H1 (cell line): ENCODE results near the gene KRTDAP. TPM values are rescaled to one million over a fixed set of nuclear protein-coding genes. Genes with fewer than 3 reads are reported as not detected.

ENCODE experiments used
- BCL11A ChIP-seq, 2 experiments: IDR thresholded peaks; one replicate each; pipeline ENCODE4 v1.6.1; 2011; ENCODE audit warnings: low read depth in 2 of 2, low read length in 2 of 2, mild to moderate bottlenecking in 2 of 2
- CEBPB ChIP-seq: IDR thresholded peaks from 2 replicates; pipeline ENCODE4 v1.6.1; 2012; ENCODE audit warnings: low read depth, low read length
- CHD2 ChIP-seq: IDR thresholded peaks from 2 replicates; pipeline ENCODE4 v1.6.1; 2012; ENCODE audit warnings: low read length, improper control_type of control experiment
- CREB1 ChIP-seq: IDR thresholded peaks from 2 replicates; pipeline ENCODE4 v1.6.1; 2012; ENCODE audit warnings: inconsistent platforms
- CTBP2 ChIP-seq: IDR thresholded peaks from 2 replicates; pipeline ENCODE4 v1.7.0; 2011; ENCODE audit warnings: borderline replicate concordance, mild to moderate bottlenecking, moderate library complexity, mixed read lengths, low read length; ENCODE audit not compliant: insufficient read depth, insufficient read length
- CTCF ChIP-seq, 3 experiments: IDR thresholded peaks; 1 replicate in 2 of 3; 2 replicates in 1 of 3; pipeline versions ENCODE4 v1.5.1 to v1.6.1; 2011; ENCODE audit warnings: low read length in 3 of 3, mild to moderate bottlenecking in 3 of 3, inconsistent platforms in 2 of 3, low read depth in 1 of 3, moderate library complexity in 1 of 3; ENCODE audit not compliant: insufficient read depth in 1 of 3; ENCODE audit errors: control extremely low read depth in 1 of 3
- EGR1 ChIP-seq: IDR thresholded peaks from 2 replicates; pipeline ENCODE4 v1.6.1; 2011; ENCODE audit warnings: low read depth, low read length, borderline replicate concordance
- GTF2F1 ChIP-seq: IDR thresholded peaks from 2 replicates; pipeline ENCODE4 v1.6.1; 2012; ENCODE audit warnings: low read depth, low read length, improper control_type of control experiment, borderline replicate concordance
- HDAC2 ChIP-seq, 2 experiments: fragments of 300-600 bp in 1 of 2; sonication (generic) in 1 of 2; IDR thresholded peaks; 2 replicates each; pipeline ENCODE4 v1.6.1; 2011 to 2012; ENCODE audit warnings: low read depth in 2 of 2, low read length in 2 of 2, mild to moderate bottlenecking in 2 of 2, moderate library complexity in 2 of 2, borderline replicate concordance in 1 of 2, inconsistent platforms in 1 of 2
- KDM4A ChIP-seq: IDR thresholded peaks from one replicate; pipeline ENCODE4 v1.7.1; 2012; ENCODE audit warnings: low read depth, mild to moderate bottlenecking, moderate library complexity, low read length, inconsistent platforms; ENCODE audit not compliant: severe bottlenecking
- MAFK ChIP-seq: IDR thresholded peaks from 2 replicates; pipeline ENCODE4 v1.6.1; 2012; ENCODE audit warnings: low read depth, mild to moderate bottlenecking, improper control_type of control experiment, low read length
- PHF8 ChIP-seq: fragments of 200-600 bp; sonication (generic); conservative IDR thresholded peaks from 2 replicates; pipeline ENCODE4 v1.7.1; 2012; ENCODE audit warnings: low read depth, mild to moderate bottlenecking, inconsistent platforms, low read length, moderate library complexity
- RFX5 ChIP-seq: IDR thresholded peaks from 2 replicates; pipeline ENCODE4 v1.6.1; 2011; ENCODE audit warnings: low read depth, low read length, improper control_type of control experiment, borderline replicate concordance
- RNF2 ChIP-seq: fragments of 200-900, 300-1000 bp; sonication (generic); IDR thresholded peaks from 2 replicates; pipeline ENCODE4 v1.7.1; 2016; ENCODE audit warnings: borderline replicate concordance, low read depth, mild to moderate bottlenecking, antibody characterized with exemption, low read length; ENCODE audit not compliant: poor library complexity, severe bottlenecking; ENCODE audit errors: missing control alignments
- RXRA ChIP-seq: IDR thresholded peaks from 2 replicates; pipeline ENCODE4 v1.6.1; 2011; ENCODE audit warnings: low read depth, mild to moderate bottlenecking, low read length, moderate library complexity; ENCODE audit not compliant: insufficient read depth
- SIRT6 ChIP-seq: IDR thresholded peaks from one replicate; pipeline ENCODE4 v1.7.1; 2012; ENCODE audit warnings: low read length, inconsistent platforms
- SP1 ChIP-seq: IDR thresholded peaks from 2 replicates; pipeline ENCODE4 v1.6.1; 2011; ENCODE audit warnings: low read depth, low read length
- SP4 ChIP-seq: IDR thresholded peaks from 2 replicates; pipeline ENCODE4 v1.6.1; 2012; ENCODE audit warnings: low read length, inconsistent platforms
- TAF1 ChIP-seq: IDR thresholded peaks from 2 replicates; pipeline ENCODE4 v1.6.1; 2011; ENCODE audit warnings: mild to moderate bottlenecking, low read depth, low read length
- USF2 ChIP-seq: IDR thresholded peaks from 2 replicates; pipeline ENCODE4 v1.6.1; 2011; ENCODE audit warnings: low read length, improper control_type of control experiment
- polyA plus RNA-seq, 7 experiments: library from polyadenylated mRNA; depleted of rRNA in 3 of 7; stranded (reverse) in 5 of 7; unstranded in 2 of 7; fragments of >200 nt in 5 of 7; fragments of 200-250 nt in 2 of 7; gene quantifications; 1 replicate in 5 of 7; 2 replicates in 1 of 7; 4 replicates in 1 of 7; pipeline versions ENCODE4 v1.2.1 to v1.2.3, GENCODE V29; 2011 to 2013; ENCODE audit warnings: missing spikeins in 2 of 7, mixed read lengths in 2 of 7
- total RNA-seq: library from RNA; stranded (reverse); fragmentation: NEBNext Ultra II Directional; extraction: Animal tissue kit (Norgen Biotek cat#: 25700); gene quantifications from 2 replicates; pipeline ENCODE4 v1.2.1, GENCODE V29; 2021

The KRTDAP gene
- total and polyA plus RNA-seq, 2 of the 8 experiments (the other 6 are each of a cell fraction or from before 2014, with no cell fraction given): 0.69 to 0.88 TPM

GRCh38 chr19:35509861-35510625, 19.8 kb upstream of the KRTDAP start (continued):
- TF ChIP-seq SP1 (peak; percentile 66; the same call in 1 of the 2 replicates), KDM4A (peak; percentile 36), RNF2 (no peak), GTF2F1 (0 out of 2 replicates have a peak, but pooled peaks have one; percentile 41), CHD2 (no peak; the same call in 1 of the 2 replicates), USF2 (no peak), PHF8 (peak; percentile 90), RFX5 (no peak), RXRA (no peak), TAF1 (peak; percentile 88), BCL11A (IDR thresholded peaks at IDR 0.05; ENCODE audit: low read depth in 2 of 2, low read length in 2 of 2) (no peak), SP4 (peak; percentile 59; the same call in 1 of the 2 replicates), CREB1 (no peak; the same call in 1 of the 2 replicates), CTCF (IDR thresholded peaks at IDR 0.05; ENCODE audit: control extremely low read depth in 1 of 3, insufficient read depth in 1 of 3, low read depth in 1 of 3, low read length in 3 of 3) (peak; percentile 94 to 97 (median 96)), SIRT6 (no peak), CTBP2 (no peak), EGR1 (peak; percentile 54; the same call in 1 of the 2 replicates), HDAC2 (IDR thresholded peaks at IDR 0.05; ENCODE audit: borderline replicate concordance in 1 of 2, low read depth in 2 of 2, low read length in 2 of 2) (0 out of 4 replicates have a peak, but pooled peaks have one; percentile 2 to 5), CEBPB (peak; percentile 69), MAFK (no peak)
